GM12874 (cell line): ENCODE results near the gene SLC2A6.

ENCODE experiments used
- CTCF ChIP-seq: IDR thresholded peaks from 2 replicates; pipeline ENCODE4 v1.5.1; 2011; ENCODE audit warnings: low read depth, mild to moderate bottlenecking, control low read depth, low read length, moderate library complexity; ENCODE audit not compliant: insufficient read depth

Gene SLC2A6

GRCh38 chr9:133429214-133429613 lies 49.7 kb downstream of the SLC2A6 start:
- no peak for TF ChIP-seq CTCF

- TF ChIP-seq CTCF, result no peak
Measured at GRCh38 chr9:133428617-133429101, 50.2 kb downstream of the SLC2A6 start.

- no peak for TF ChIP-seq CTCF
Measured at GRCh38 chr9:133427658-133428348, 51.1 kb downstream of the SLC2A6 start.

- no peak for TF ChIP-seq CTCF
Measured at GRCh38 chr9:133426011-133426410, 52.9 kb downstream of the SLC2A6 start.

- no peak for TF ChIP-seq CTCF
Measured at GRCh38 chr9:133425049-133425632, 53.8 kb downstream of the SLC2A6 start.

- no peak for TF ChIP-seq CTCF
Measured at GRCh38 chr9:133424187-133424586, 54.7 kb downstream of the SLC2A6 start.

- TF ChIP-seq CTCF, result no peak
Measured at GRCh38 chr9:133423216-133423615, 55.7 kb downstream of the SLC2A6 start.
